ENCODE measurements around the gene VAMP2.

- TF ChIP-seq CTCF (IDR thresholded peaks at IDR 0.05; ENCODE audit: low read depth, low read length, missing input control) (no peak), ATF3 (IDR thresholded peaks at IDR 0.05) (peak; percentile 34), REST (IDR thresholded peaks at IDR 0.05) (peak; percentile 11), JUND (IDR thresholded peaks at IDR 0.05) (no peak), RAD21 (IDR thresholded peaks at IDR 0.05) (no peak), GABPA (IDR thresholded peaks at IDR 0.05 in 1 of 2, conservative IDR thresholded peaks at IDR 0.05 in 1 of 2) (no peak), MAX (IDR thresholded peaks at IDR 0.05) (no peak), TAF1 (conservative IDR thresholded peaks at IDR 0.05) (peak; percentile 43), SP1 (IDR thresholded peaks at IDR 0.05) (no peak)
These were observed 8.1 kb downstream of the VAMP2 start for GRCh38 chr17:8154608-8155155.
